Measurements from ENCODE around the gene TYROBP. TPM values are rescaled to one million over a fixed set of nuclear protein-coding genes. Genes with fewer than 3 reads are reported as not detected.
A peak's percentile ranks its signal among the peaks of the same experiment; 100 is the strongest.
"Not testable (repeated sequence)": the region's sequence is repeated elsewhere in the genome, so short reads cannot be mapped to it uniquely, and the experiment has no call there.

The TYROBP gene
- total and polyA plus RNA-seq, 2 of the 8 experiments (the other 6 are each of a cell fraction or from before 2014, with no cell fraction given) = 0.18 TPM; not detected in 1

DNA sequence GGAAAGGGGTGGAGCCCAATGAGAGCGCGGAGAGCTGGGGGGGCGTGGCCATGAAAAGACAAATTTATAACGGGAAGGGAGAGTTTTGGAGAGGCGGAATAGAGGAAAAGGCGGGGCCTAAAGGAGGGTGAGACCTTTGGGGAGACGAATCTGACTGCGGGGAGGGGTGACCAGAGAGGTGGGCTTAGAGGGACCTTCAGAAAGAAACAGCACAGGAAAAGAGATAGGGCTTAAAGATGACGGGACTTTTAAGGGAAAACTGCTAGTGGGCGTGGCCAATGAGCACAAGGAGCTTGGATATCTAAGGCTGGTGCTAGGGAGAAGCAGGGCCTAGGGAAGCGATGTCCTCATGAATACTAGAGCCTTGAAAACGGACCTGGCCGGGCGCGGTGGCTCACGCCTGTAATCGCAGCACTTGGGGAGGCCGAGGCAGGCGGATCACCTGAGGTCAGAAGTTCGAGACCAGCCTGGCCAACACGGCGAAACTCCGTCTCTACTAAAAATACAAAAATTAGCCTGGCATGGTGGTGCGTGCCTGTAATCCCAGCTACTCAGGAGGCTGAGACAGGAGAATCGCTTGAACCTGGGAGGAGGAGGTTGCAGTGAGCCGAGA, 37.9 kb downstream of the TYROBP start:
- POLR2A ChIA-PET (ENCODE audit: partially characterized antibody) = interaction anchor here (0.7 to 2.7 kb wide), 17 partner anchors 9 to 361 kb away, joined by 3 to 20 read pairs (median 3); partner anchors contain the start of genes KIRREL2, LIN37, NFKBID and PSENEN
- H3K79me1 ChIP-seq (ENCODE audit: low read depth, low read length) = not testable (repeated sequence)
- peak; percentile 91 for FAIRE-seq

More for the DNA sequence above, 37.9 kb downstream of the TYROBP start:
- CTCF ChIA-PET (ENCODE audit: partially characterized antibody) = interaction anchor here (0.9 to 3.2 kb wide), 14 partner anchors 9 to 375 kb away, joined by 3 to 15 read pairs (median 3); no protein-coding TSS in a partner anchor
- H3K4me3 ChIP-seq (ENCODE audit: extremely low read depth in 1 of 4, insufficient read depth in 2 of 4, low read depth in 3 of 4, low read length in 4 of 4) = peak overlapping the region; percentile 38 to 64 (median 52); a peak in 5 of 8 replicates
- peak; percentile 81 to 94 for DNase-seq (ENCODE audit: low read depth in 1 of 2, low spot score in 2 of 2)
- H2BK20ac ChIP-seq (ENCODE audit: low read length); H3K36me3 ChIP-seq (ENCODE audit: control insufficient read depth in 2 of 4, insufficient read depth in 4 of 4, low read length in 3 of 4); H2BK15ac ChIP-seq (ENCODE audit: low read length); H2BK120ac ChIP-seq (replicated peaks; ENCODE audit: low read depth, low read length); H3K9me3 ChIP-seq (ENCODE audit: insufficient read depth in 2 of 2, low read depth in 1 of 2, low read length in 1 of 2); H3K27ac ChIP-seq (ENCODE audit: low read depth, low read length); H4K20me1 ChIP-seq (replicated peaks in 1 of 2; ENCODE audit: control insufficient read depth in 1 of 2, insufficient read depth in 2 of 2, low read length in 2 of 2); H3K14ac ChIP-seq (ENCODE audit: insufficient read length); H4K8ac ChIP-seq (ENCODE audit: extremely low read depth, insufficient read depth, low read length); H2BK5ac ChIP-seq (ENCODE audit: low read depth, low read length); H3K18ac ChIP-seq (ENCODE audit: extremely low read depth, low read length); H3K23me2 ChIP-seq (ENCODE audit: low read depth, low read length); H4K91ac ChIP-seq (replicated peaks; ENCODE audit: insufficient read length, low read length); H3K4ac ChIP-seq (replicated peaks; ENCODE audit: insufficient read length, low read depth, low read length); H4K5ac ChIP-seq (ENCODE audit: insufficient read length, low read depth, low read length); H3K9ac ChIP-seq (replicated peaks in 1 of 4; ENCODE audit: extremely low read depth in 1 of 4, low read depth in 3 of 4, low read length in 3 of 4); H2BK12ac ChIP-seq (ENCODE audit: low read depth, low read length); H2AFZ ChIP-seq (ENCODE audit: low read length); H2AK5ac ChIP-seq (ENCODE audit: low read depth, low read length); H3K56ac ChIP-seq (replicated peaks; ENCODE audit: insufficient read length, low read depth, low read length); H3K23ac ChIP-seq (ENCODE audit: insufficient read length); H3K79me2 ChIP-seq (ENCODE audit: control insufficient read depth in 1 of 2, insufficient read depth in 2 of 2, low read length in 2 of 2): not testable (repeated sequence)
- TF ChIP-seq ASH2L (IDR thresholded peaks at IDR 0.05; ENCODE audit: low read length) = peak; percentile 7
- H3K27me3 ChIP-seq (replicated peaks in 1 of 4; ENCODE audit: control insufficient read depth in 3 of 4, extremely low read depth in 1 of 4, insufficient read depth in 3 of 4, low read length in 3 of 4) = peaks cover 3 to 12% (median 9%) of the 10 kb centered on the region in 4 experiments
- H3K4me1 ChIP-seq (replicated peaks in 1 of 4; ENCODE audit: control insufficient read depth in 3 of 4, insufficient read depth in 4 of 4, low read length in 3 of 4) = peaks cover 0 to 12% (median 8%) of the 10 kb centered on the region in 4 experiments; a peak in 5 of 7 replicates
- H3K4me2 ChIP-seq (ENCODE audit: insufficient read depth in 1 of 2, low read depth in 2 of 2, low read length in 2 of 2) = peak overlapping the region; percentile 93 to 96
- 41% methylated on average over 25 of the region's 26 CpGs; no CpG with 5 or more reads in 1 of the 2 experiments for WGBS, 2 experiments (ENCODE audit: extremely low coverage in 1 of 2, insufficient coverage in 1 of 2, insufficient read length in 1 of 2, insufficient replicate concordance in 2 of 2, low coverage in 1 of 2, low lambda C conversion rate in 2 of 2, missing lambda C conversion rate in 1 of 2)

Data from H1 (cell line).